HPDE6-E6E7 (cell line): ENCODE data around the gene CHMP2B.
"Not testable (repeated sequence)": the region's sequence is repeated elsewhere in the genome, so short reads cannot be mapped to it uniquely, and the experiment has no call there.

Experiments used
- DNase-seq: peaks from one replicate; pipeline ENCODE4 v3.0.0; 2011; ENCODE audit warnings: missing footprints; ENCODE audit errors: extremely low spot score

Gene CHMP2B

GRCh38 chr3:87229113-87229512, 2.0 kb downstream of the CHMP2B start:
- no peak for DNase-seq

GRCh38 chr3:87233805-87234204, 6.7 kb downstream of the CHMP2B start:
- no peak for DNase-seq

- no peak for DNase-seq
These were observed 9.0 kb downstream of the CHMP2B start for GRCh38 chr3:87236093-87236492.

GRCh38 chr3:87246662-87247429, 19.7 kb downstream of the CHMP2B start:
- no peak for DNase-seq

GRCh38 chr3:87247430-87247773, 20.3 kb downstream of the CHMP2B start:
- DNase-seq, result no peak

- DNase-seq, result not testable (repeated sequence)
These were observed 21.1 kb downstream of the CHMP2B start for GRCh38 chr3:87248231-87248630.

- DNase-seq, result no peak
These were observed 21.7 kb downstream of the CHMP2B start for GRCh38 chr3:87248831-87249230.

- no peak for DNase-seq
These were observed 22.9 kb downstream of the CHMP2B start for GRCh38 chr3:87250009-87250408.

GRCh38 chr3:87260270-87260669, 33.2 kb downstream of the CHMP2B start:
- peak; percentile 5 for DNase-seq

GRCh38 chr3:87261925-87262324, 34.8 kb downstream of the CHMP2B start:
- DNase-seq, result no peak

- DNase-seq, result no peak
These were observed 41.0 kb downstream of the CHMP2B start for GRCh38 chr3:87267953-87268645.

- DNase-seq, result no peak
These were observed 41.6 kb downstream of the CHMP2B start for GRCh38 chr3:87268646-87269211.

- DNase-seq, result no peak
These were observed 42.6 kb downstream of the CHMP2B start for GRCh38 chr3:87269723-87270122.

GRCh38 chr3:87270908-87271700, 44.0 kb downstream of the CHMP2B start:
- no peak for DNase-seq

- DNase-seq, result no peak
These were observed 45.7 kb downstream of the CHMP2B start for GRCh38 chr3:87272718-87273341.

GRCh38 chr3:87276484-87276883, 49.4 kb downstream of the CHMP2B start, which contains the start of gene POU1F1:
Gene POU1F1 (minus strand): TSS chr3:87276584. CDS start chr3:87276462, 122 bp downstream.
- no peak for DNase-seq

GRCh38 chr3:87287011-87287410, 59.9 kb downstream of the CHMP2B start:
- peak; percentile 16 for DNase-seq

GRCh38 chr3:87288446-87288845, 61.3 kb downstream of the CHMP2B start:
- DNase-seq, result no peak

GRCh38 chr3:87298111-87298718, 71.1 kb downstream of the CHMP2B start:
- peak; percentile 11 for DNase-seq

- DNase-seq, result not testable (repeated sequence)
These were observed 77.9 kb downstream of the CHMP2B start for GRCh38 chr3:87305031-87305430.
